Neuronal stem cell (in vitro differentiated cells): ENCODE measurements around the gene ALKBH7.

Experiments used
- DNase-seq: peaks from one replicate; pipeline ENCODE4 v3.0.0-alpha.2; 2013; ENCODE audit warnings: low spot score
- H2AFZ ChIP-seq: one replicate; pipeline ENCODE4 v1.6.1; 2013; ENCODE audit warnings: mild to moderate bottlenecking, low read length, inconsistent platforms
- H2AK5ac ChIP-seq: 2 replicates; pipeline ENCODE4 v1.6.1; 2013; ENCODE audit warnings: low read depth, mild to moderate bottlenecking, inconsistent platforms, low read length, moderate library complexity, mixed read lengths
- H2BK120ac ChIP-seq: 2 replicates; pipeline ENCODE4 v1.6.1; 2013; ENCODE audit warnings: low read depth, mild to moderate bottlenecking, inconsistent platforms, low read length, moderate library complexity, mixed read lengths
- H2BK12ac ChIP-seq: one replicate; pipeline ENCODE4 v1.6.1; 2013; ENCODE audit warnings: low read length, inconsistent platforms
- H2BK15ac ChIP-seq: 2 replicates; pipeline ENCODE4 v1.6.1; 2013; ENCODE audit warnings: mild to moderate bottlenecking, low read length, inconsistent platforms, mixed read lengths
- H2BK5ac ChIP-seq: one replicate; pipeline ENCODE4 v1.6.1; 2013; ENCODE audit warnings: inconsistent platforms, mild to moderate bottlenecking, low read length, moderate library complexity
- H3K14ac ChIP-seq: one replicate; pipeline ENCODE4 v1.6.1; 2013; ENCODE audit warnings: low read length, inconsistent platforms
- H3K18ac ChIP-seq: 2 replicates; pipeline ENCODE4 v1.6.1; 2013; ENCODE audit warnings: low read length, inconsistent platforms
- H3K23ac ChIP-seq: 2 replicates; pipeline ENCODE4 v1.6.1; 2013; ENCODE audit warnings: low read depth, mild to moderate bottlenecking, mixed read lengths, low read length, inconsistent platforms; ENCODE audit not compliant: poor library complexity
- H3K27ac ChIP-seq: replicated peaks from 3 replicates; pipeline ENCODE4 v1.5.1; 2013; ENCODE audit warnings: low read length, inconsistent platforms
- H3K27me3 ChIP-seq, 3 experiments: 2 replicates each; pipeline ENCODE4 v1.6.1; 2013; ENCODE audit warnings: low read length in 3 of 3, mild to moderate bottlenecking in 2 of 3, inconsistent platforms in 1 of 3, low read depth in 1 of 3, mixed read lengths in 1 of 3, moderate library complexity in 1 of 3; ENCODE audit not compliant: control insufficient read depth in 3 of 3, insufficient read depth in 3 of 3
- H3K36me3 ChIP-seq, 2 donors: replicated peaks in 1 of 2; 2 replicates each; pipeline ENCODE4 v1.6.1; 2013; ENCODE audit warnings: low read length in 2 of 2; ENCODE audit not compliant: control insufficient read depth in 2 of 2, insufficient read depth in 2 of 2
- H3K4ac ChIP-seq: 2 replicates; pipeline ENCODE4 v1.6.1; 2013; ENCODE audit warnings: inconsistent platforms, mild to moderate bottlenecking, low read length, moderate library complexity
- H3K4me1 ChIP-seq, 2 donors: 1 replicate in 1 of 2; 2 replicates in 1 of 2; pipeline ENCODE4 v1.6.1; 2013; ENCODE audit warnings: low read length in 2 of 2, low read depth in 1 of 2; ENCODE audit not compliant: control insufficient read depth in 2 of 2, insufficient read depth in 1 of 2
- H3K4me2 ChIP-seq: one replicate; pipeline ENCODE4 v1.6.1; 2013; ENCODE audit warnings: mild to moderate bottlenecking, low read length, inconsistent platforms; ENCODE audit not compliant: insufficient read depth, poor library complexity, severe bottlenecking
- H3K4me3 ChIP-seq, 2 donors: 2 replicates each; pipeline ENCODE4 v1.5.1; 2013; ENCODE audit warnings: low read length in 2 of 2, mild to moderate bottlenecking in 2 of 2, inconsistent platforms in 1 of 2, moderate library complexity in 1 of 2
- H3K79me1 ChIP-seq: one replicate; pipeline ENCODE4 v1.6.1; 2013; ENCODE audit warnings: low read depth, mild to moderate bottlenecking, inconsistent platforms, low read length, moderate library complexity
- H3K9ac ChIP-seq: one replicate; pipeline ENCODE4 v1.6.1; 2013; ENCODE audit warnings: mild to moderate bottlenecking, low read depth, low read length, inconsistent platforms; ENCODE audit not compliant: poor library complexity
- H3K9me3 ChIP-seq, 2 donors: replicated peaks in 1 of 2; 2 replicates each; pipeline versions ENCODE3 to v1.6.1; 2013; ENCODE audit warnings: low read length in 2 of 2, mild to moderate bottlenecking in 2 of 2, inconsistent platforms in 1 of 2, low read depth in 1 of 2, mixed read lengths in 1 of 2, moderate library complexity in 1 of 2; ENCODE audit not compliant: control insufficient read depth in 2 of 2, insufficient read depth in 1 of 2
- H4K8ac ChIP-seq: one replicate; pipeline ENCODE4 v1.6.1; 2013; ENCODE audit warnings: low read depth, mild to moderate bottlenecking, inconsistent platforms, low read length, moderate library complexity
- H4K91ac ChIP-seq: one replicate; pipeline ENCODE4 v1.6.1; 2013; ENCODE audit warnings: low read length, low read depth, mild to moderate bottlenecking, inconsistent platforms; ENCODE audit not compliant: poor library complexity
- WGBS, 2 donors: extraction: QIAGEN DNeasy Blood & Tissue Kit; methylation state at CpG; one replicate each; pipeline ENCODE4 v1.1.7; 2013; ENCODE audit warnings: missing lambda C conversion rate in 2 of 2, mixed read lengths in 1 of 2; ENCODE audit not compliant: insufficient read length in 2 of 2, insufficient replicate concordance in 1 of 2; ENCODE audit errors: extremely low coverage in 2 of 2; 5-methylcytosine and 5-hydroxymethylcytosine counted together

Gene ALKBH7

GRCh38 chr19:6333439-6333838 lies 39.2 kb upstream of the ALKBH7 start, which contains the start of gene ACER1:
Gene ACER1, minus strand, starts transcription at chr19:6333612. Its CDS starts 61 bp downstream, at chr19:6333551.
- Histone ChIP-seq H3K27me3 (no peaks in the 10 kb centered on the region), H4K8ac (no peak within 1 kb of the TSS), H3K27ac (no peak within 1 kb of the TSS), H3K9ac (no peak within 1 kb of the TSS), H2AK5ac (peak within 1 kb of the TSS; percentile 5), H3K18ac (peak within 1 kb of the TSS; percentile 13), H3K9me3 (no peaks in the 10 kb centered on the region), H3K4me2 (no peak within 1 kb of the TSS), H4K91ac (no peak within 1 kb of the TSS), H3K36me3 (no peaks in the 10 kb centered on the region), H2AFZ (no peak within 1 kb of the TSS), H3K79me1 (no peaks in the 10 kb centered on the region), H2BK15ac (no peak within 1 kb of the TSS), H2BK120ac (no peak within 1 kb of the TSS), H3K4me3 (no peak within 1 kb of the TSS), H3K14ac (peak within 1 kb of the TSS; percentile 64), H3K4ac (peak within 1 kb of the TSS; percentile 76), H2BK12ac (no peak within 1 kb of the TSS), H2BK5ac (peak within 1 kb of the TSS; percentile 77), H3K4me1 (no peaks in the 10 kb centered on the region), H3K23ac (no peak within 1 kb of the TSS)
- no CpG with 5 or more reads among the region's 17 CpGs for WGBS, 2 donors
- DNase-seq: no peak

- no peak for DNase-seq
- no peak overlapping the region for H2BK15ac ChIP-seq
- no peak overlapping the region for H3K4ac ChIP-seq
- H2BK12ac ChIP-seq: no peak overlapping the region
- H3K36me3 ChIP-seq: no peaks in the 10 kb centered on the region
- no peaks in the 10 kb centered on the region for H3K79me1 ChIP-seq
- H3K23ac ChIP-seq: no peak overlapping the region
- no peak overlapping the region for H2BK120ac ChIP-seq
- no peak overlapping the region for H3K14ac ChIP-seq
- H2AK5ac ChIP-seq: no peak overlapping the region
- H4K91ac ChIP-seq: no peak overlapping the region
- no peak overlapping the region for H3K9ac ChIP-seq
- H3K4me2 ChIP-seq: no peak overlapping the region
- H3K27me3 ChIP-seq: no peaks in the 10 kb centered on the region
- WGBS, 2 donors: no CpG with 5 or more reads among the region's 6 CpGs
- no peak overlapping the region for H3K18ac ChIP-seq
- no peak overlapping the region for H3K4me3 ChIP-seq
- H3K4me1 ChIP-seq: no peaks in the 10 kb centered on the region
- H4K8ac ChIP-seq: no peak overlapping the region
- no peak overlapping the region for H2AFZ ChIP-seq
- no peaks in the 10 kb centered on the region for H3K9me3 ChIP-seq
- H3K27ac ChIP-seq: no peak overlapping the region
- H2BK5ac ChIP-seq: no peak overlapping the region
These were observed 37.9 kb upstream of the ALKBH7 start for GRCh38 chr19:6334490-6335285.

GRCh38 chr19:6340493-6341201 lies 31.9 kb upstream of the ALKBH7 start:
- no CpG with 5 or more reads among the region's 14 CpGs for WGBS, 2 donors
- Histone ChIP-seq H2BK120ac (no peak overlapping the region), H3K27me3 (no peaks in the 10 kb centered on the region), H3K18ac (no peak overlapping the region), H2BK15ac (no peak overlapping the region), H3K9ac (no peak overlapping the region), H2BK5ac (no peak overlapping the region), H3K9me3 (no peaks in the 10 kb centered on the region), H2BK12ac (no peak overlapping the region), H3K4me1 (no peaks in the 10 kb centered on the region), H3K79me1 (no peaks in the 10 kb centered on the region), H3K36me3 (no peaks in the 10 kb centered on the region), H3K4ac (no peak overlapping the region), H4K91ac (peak overlapping the region; percentile 85), H2AFZ (peak overlapping the region; percentile 64), H3K14ac (peak overlapping the region; percentile 38), H2AK5ac (no peak overlapping the region), H4K8ac (no peak overlapping the region), H3K23ac (no peak overlapping the region), H3K4me3 (no peak overlapping the region), H3K4me2 (no peak overlapping the region), H3K27ac (no peak overlapping the region)
- no peak for DNase-seq

GRCh38 chr19:6343462-6343861 lies 29.1 kb upstream of the ALKBH7 start:
- Histone ChIP-seq H3K27ac (no peak overlapping the region), H2BK120ac (no peak overlapping the region), H3K9me3 (peaks cover 0 to 1% of the 10 kb centered on the region in 2 donors), H3K23ac (no peak overlapping the region), H3K9ac (no peak overlapping the region), H2BK5ac (no peak overlapping the region), H3K27me3 (no peaks in the 10 kb centered on the region), H4K8ac (no peak overlapping the region), H3K4me1 (no peaks in the 10 kb centered on the region), H2AK5ac (no peak overlapping the region), H3K79me1 (no peaks in the 10 kb centered on the region), H3K14ac (no peak overlapping the region), H3K4ac (no peak overlapping the region), H2AFZ (peak overlapping the region; percentile 45), H3K4me3 (no peak overlapping the region), H3K36me3 (no peaks in the 10 kb centered on the region), H2BK15ac (no peak overlapping the region), H4K91ac (no peak overlapping the region), H3K4me2 (no peak overlapping the region), H2BK12ac (no peak overlapping the region), H3K18ac (no peak overlapping the region)
- no peak for DNase-seq
- WGBS, 2 donors: no CpG with 5 or more reads among the region's 1 CpG
